BLaER1 (cell line): ENCODE measurements around the gene ZNF219.

Experiments used
- H3K27ac ChIP-seq: shearing (Covaris generic); formaldehyde crosslinking; 2 replicates; pipeline ENCODE4 v1.8.1; 2022
- H3K27me3 ChIP-seq: shearing (Covaris generic); formaldehyde crosslinking; 2 replicates; pipeline ENCODE4 v1.8.1; 2022
- H3K36me3 ChIP-seq: shearing (Covaris generic); formaldehyde crosslinking; 2 replicates; pipeline ENCODE4 v1.8.1; 2022
- H3K4me1 ChIP-seq: shearing (Covaris generic); formaldehyde crosslinking; 2 replicates; pipeline ENCODE4 v1.8.1; 2022
- H3K4me2 ChIP-seq: shearing (Covaris generic); formaldehyde crosslinking; 2 replicates; pipeline ENCODE4 v1.8.1; 2022
- H3K4me3 ChIP-seq: shearing (Covaris generic); formaldehyde crosslinking; 2 replicates; pipeline ENCODE4 v1.8.1; 2022
- H3K9ac ChIP-seq: shearing (Covaris generic); formaldehyde crosslinking; 2 replicates; pipeline ENCODE4 v1.8.1; 2022
- H3K9me3 ChIP-seq: shearing (Covaris generic); formaldehyde crosslinking; 2 replicates; pipeline ENCODE4 v1.8.1; 2022
- H4K20me1 ChIP-seq: shearing (Covaris generic); formaldehyde crosslinking; 2 replicates; pipeline ENCODE4 v1.8.1; 2022
- Cebpa-rat ChIP-seq: shearing (Covaris generic); IDR thresholded peaks from 2 replicates; pipeline ENCODE4 v1.8.1; 2022

Gene ZNF219

DNA sequence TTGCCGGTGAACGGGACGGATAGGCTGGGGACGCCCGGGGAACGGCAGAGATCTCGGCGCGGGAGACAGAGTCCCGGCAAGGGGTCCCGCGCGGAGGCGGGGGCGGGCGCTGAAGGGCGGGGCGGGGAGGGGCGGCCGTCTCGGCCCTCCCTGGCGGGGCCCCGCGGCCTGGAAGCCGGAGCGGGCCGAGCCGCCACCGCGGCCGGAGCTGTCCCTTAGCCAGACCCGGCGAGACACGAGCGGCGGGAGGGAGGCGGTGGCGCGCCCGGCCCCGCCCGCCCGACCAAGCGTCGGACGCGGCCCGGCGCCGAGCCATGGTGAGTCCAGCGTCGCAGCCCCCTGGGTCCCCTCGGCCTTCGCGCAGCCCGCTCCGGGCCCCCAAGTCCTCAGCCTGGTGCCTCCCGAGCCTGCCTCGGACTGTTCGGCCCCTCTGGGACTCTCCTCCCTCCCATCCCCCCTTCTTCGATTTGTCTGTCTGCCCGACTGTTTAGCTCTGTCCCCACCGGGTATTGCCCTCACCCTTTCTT lies 28.3 kb downstream of the ZNF219 start, which contains the start of gene ARHGEF40:
TSS of gene ARHGEF40 (plus strand) at position 222 of the 527 bp plus-strand sequence. CDS start at position 315, 93 bp downstream.
- peaks cover 10% of the 10 kb centered on the region for H3K36me3 ChIP-seq
- peak within 1 kb of the TSS; percentile 88 for H3K4me2 ChIP-seq
- H3K9ac ChIP-seq, result peak within 1 kb of the TSS; percentile 80
- no peak for TF ChIP-seq Cebpa-rat
- peaks cover 51% of the 10 kb centered on the region for H3K4me1 ChIP-seq
- peak within 1 kb of the TSS; percentile 87 for H3K27ac ChIP-seq
- H3K9me3 ChIP-seq, result no peaks in the 10 kb centered on the region
- H4K20me1 ChIP-seq, result no peaks in the 10 kb centered on the region
- peaks cover 16% of the 10 kb centered on the region for H3K27me3 ChIP-seq
- H3K4me3 ChIP-seq, result peak within 1 kb of the TSS; percentile 80

DNA sequence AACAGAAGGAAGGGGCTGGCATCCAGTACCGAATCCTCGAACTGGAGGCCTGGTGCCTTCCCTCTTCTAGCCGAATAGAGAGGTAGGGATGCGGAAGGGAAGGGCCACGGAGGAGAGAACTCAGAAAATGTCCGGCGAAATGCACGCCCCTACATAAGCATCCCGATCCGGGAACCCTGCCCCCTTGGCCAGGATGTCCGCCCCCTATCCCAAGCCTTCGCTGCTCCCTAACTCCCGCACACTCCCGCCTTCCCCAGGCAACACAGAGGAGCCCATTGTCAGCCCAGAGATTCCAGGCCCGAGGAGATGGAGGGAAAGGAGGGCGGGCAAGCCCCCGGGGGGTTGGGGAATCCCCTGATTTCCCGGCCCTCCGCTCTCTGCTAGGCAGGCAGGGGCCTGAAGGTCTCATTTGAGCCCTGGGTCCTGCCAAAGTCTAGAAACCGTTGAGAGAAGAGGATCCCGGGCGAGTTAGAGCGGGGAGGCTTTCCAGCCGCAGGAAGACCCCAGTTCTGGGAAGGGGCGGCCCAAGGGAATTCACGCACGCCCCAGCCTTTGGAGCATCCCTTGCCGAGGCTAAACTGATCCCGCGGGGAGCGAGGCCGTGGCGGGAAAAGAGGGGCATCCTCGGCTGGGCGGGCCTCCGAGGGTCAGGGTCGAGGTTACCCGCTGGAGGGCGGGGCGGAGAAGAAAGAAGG lies 28.9 kb downstream of the ZNF219 start:
- TF ChIP-seq Cebpa-rat, result no peak
- peak overlapping the region; percentile 88 for H3K4me2 ChIP-seq
- H3K4me1 ChIP-seq, result peaks cover 47% of the 10 kb centered on the region
- peak overlapping the region; percentile 80 for H3K4me3 ChIP-seq
- peak overlapping the region; percentile 46; the same call in 1 of the 2 replicates for H3K27ac ChIP-seq
- H4K20me1 ChIP-seq, result no peaks in the 10 kb centered on the region
- H3K27me3 ChIP-seq, result peaks cover 16% of the 10 kb centered on the region
- peak overlapping the region; percentile 80 for H3K9ac ChIP-seq
- peaks cover 6% of the 10 kb centered on the region for H3K36me3 ChIP-seq
- H3K9me3 ChIP-seq, result no peaks in the 10 kb centered on the region

DNA sequence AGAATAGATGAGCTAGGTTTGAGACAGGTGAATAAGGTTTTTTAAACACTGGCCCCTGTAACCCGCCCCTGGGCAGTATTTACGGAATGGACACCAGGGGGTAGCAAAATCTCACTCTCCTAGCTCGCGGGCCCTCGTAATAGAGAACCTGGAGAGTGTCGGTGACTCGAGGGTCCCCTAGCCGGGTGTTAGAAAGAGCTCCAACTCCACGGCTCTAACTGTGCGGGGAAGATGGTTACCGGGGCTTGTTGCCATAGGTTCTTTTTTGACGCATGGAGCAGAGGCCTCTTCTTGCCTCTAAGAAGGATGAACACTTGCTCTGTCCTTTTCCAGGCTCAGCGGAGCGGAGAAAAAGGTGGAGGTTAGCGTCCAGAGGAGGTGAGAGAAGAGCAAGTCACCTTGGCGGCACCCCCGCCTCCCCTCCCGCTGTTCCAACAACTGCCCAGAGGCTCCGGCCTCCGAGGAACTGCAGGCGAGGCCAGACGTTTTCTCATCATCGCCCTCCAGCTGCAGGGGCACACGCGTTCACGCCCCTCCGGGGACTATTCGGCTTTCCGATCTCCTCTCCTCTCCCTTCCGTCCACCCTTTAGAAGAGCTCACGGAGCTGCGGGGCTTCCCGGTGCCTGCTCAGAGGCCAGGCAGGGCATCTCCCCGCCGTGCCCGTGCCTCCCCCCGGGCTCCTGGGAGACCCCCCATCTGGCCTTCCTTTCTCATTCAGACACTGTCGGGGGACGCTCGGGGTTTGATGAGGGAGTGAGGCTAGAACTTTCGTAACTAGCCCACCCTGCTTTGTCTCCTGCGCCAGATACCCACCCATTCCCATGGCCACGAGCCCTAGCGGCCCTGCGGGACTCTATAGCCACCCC lies 29.7 kb downstream of the ZNF219 start:
- H3K4me1 ChIP-seq, result peaks cover 39% of the 10 kb centered on the region
- H3K9ac ChIP-seq, result peak overlapping the region; percentile 80
- H3K27me3 ChIP-seq, result peaks cover 16% of the 10 kb centered on the region
- no peak for TF ChIP-seq Cebpa-rat
- no peaks in the 10 kb centered on the region for H3K36me3 ChIP-seq
- H3K4me3 ChIP-seq, result peak overlapping the region; percentile 80
- no peaks in the 10 kb centered on the region for H3K9me3 ChIP-seq
- no peak overlapping the region for H3K27ac ChIP-seq
- H4K20me1 ChIP-seq, result no peaks in the 10 kb centered on the region
- H3K4me2 ChIP-seq, result peak overlapping the region; percentile 88

GRCh38 chr14:21066882-21067502 lies 31.5 kb downstream of the ZNF219 start:
- Histone ChIP-seq H3K4me3 (no peak overlapping the region), H3K9me3 (no peaks in the 10 kb centered on the region), H3K4me2 (no peak overlapping the region), H3K27me3 (peaks cover 16% of the 10 kb centered on the region), H3K4me1 (peaks cover 38% of the 10 kb centered on the region), H3K36me3 (no peaks in the 10 kb centered on the region), H3K9ac (no peak overlapping the region), H3K27ac (no peak overlapping the region), H4K20me1 (no peaks in the 10 kb centered on the region)
- no peak for TF ChIP-seq Cebpa-rat

GRCh38 chr14:21063479-21063878 lies 35.0 kb downstream of the ZNF219 start:
- no peak for TF ChIP-seq Cebpa-rat
- peak overlapping the region; percentile 63 for H3K4me2 ChIP-seq
- no peaks in the 10 kb centered on the region for H3K9me3 ChIP-seq

DNA sequence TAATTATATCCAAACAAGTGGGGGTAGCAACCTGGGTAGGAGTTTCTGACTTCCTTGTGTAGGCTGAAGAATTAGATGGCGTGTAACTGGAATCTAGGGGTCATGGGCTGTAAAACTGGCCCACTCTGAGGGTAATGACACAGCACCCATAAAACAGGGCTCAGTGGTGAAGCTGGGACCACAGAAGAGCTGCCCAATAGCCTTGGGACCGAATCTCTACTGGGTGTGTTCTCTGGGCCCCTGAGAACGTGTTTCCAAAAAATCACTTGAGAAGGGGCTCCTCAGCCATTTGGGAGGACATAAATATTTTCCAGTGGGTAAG lies 37.1 kb downstream of the ZNF219 start:
- Histone ChIP-seq H3K36me3 (no peaks in the 10 kb centered on the region), H3K27me3 (no peaks in the 10 kb centered on the region), H3K9ac (no peak overlapping the region), H4K20me1 (no peaks in the 10 kb centered on the region), H3K4me2 (no peak overlapping the region), H3K27ac (no peak overlapping the region), H3K4me3 (no peak overlapping the region), H3K4me1 (peaks cover 17% of the 10 kb centered on the region), H3K9me3 (no peaks in the 10 kb centered on the region)
- TF ChIP-seq Cebpa-rat, result no peak

More at GRCh38 chr14:21063479-21063878, 35.0 kb downstream of the ZNF219 start:
- peaks cover under 1% of the 10 kb centered on the region; the same call in 1 of the 2 replicates for H3K27me3 ChIP-seq
- no peaks in the 10 kb centered on the region for H4K20me1 ChIP-seq
- no peaks in the 10 kb centered on the region for H3K36me3 ChIP-seq
- H3K4me1 ChIP-seq, result peaks cover 20% of the 10 kb centered on the region
- H3K4me3 ChIP-seq, result no peak overlapping the region
- H3K9ac ChIP-seq, result no peak overlapping the region
- H3K27ac ChIP-seq, result no peak overlapping the region

DNA sequence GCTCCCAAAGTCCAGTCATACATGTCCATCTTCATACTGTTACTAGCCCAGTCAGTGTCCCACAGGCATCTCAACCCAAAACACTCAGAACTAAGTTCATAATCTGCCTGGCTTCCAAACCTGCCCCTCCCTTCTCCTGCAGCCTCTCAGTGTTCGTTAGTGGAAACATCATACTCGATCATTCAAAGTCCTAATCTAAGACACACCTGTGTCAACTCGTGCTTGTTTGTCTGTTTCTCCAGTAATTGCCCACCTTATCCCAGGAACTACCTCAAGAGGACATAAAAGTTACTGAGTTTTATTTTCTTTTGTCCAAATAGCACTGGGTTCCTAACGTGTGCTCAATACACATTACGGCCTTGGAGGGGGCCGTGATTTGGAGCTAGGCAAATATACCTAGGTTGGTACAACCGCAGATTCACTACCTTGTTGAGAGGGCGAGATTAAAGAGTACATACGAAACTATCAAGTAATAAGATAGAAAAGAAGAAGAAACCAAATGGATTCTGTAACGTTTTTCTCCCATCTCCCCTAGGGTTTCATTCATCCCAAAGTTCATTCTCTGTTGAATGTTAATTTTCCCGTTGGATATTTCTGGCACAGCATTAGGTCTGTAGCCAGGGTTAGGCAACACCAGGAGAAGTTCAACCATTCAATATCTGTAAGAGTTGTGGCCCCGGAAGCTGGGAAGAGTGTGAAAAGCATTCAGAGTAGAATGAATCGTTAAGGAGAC lies 37.7 kb downstream of the ZNF219 start:
- TF ChIP-seq Cebpa-rat, result no peak
- Histone ChIP-seq H4K20me1 (no peaks in the 10 kb centered on the region), H3K4me3 (no peak overlapping the region), H3K4me1 (peaks cover 17% of the 10 kb centered on the region), H3K27ac (no peak overlapping the region), H3K9ac (no peak overlapping the region), H3K27me3 (no peaks in the 10 kb centered on the region), H3K4me2 (no peak overlapping the region), H3K9me3 (no peaks in the 10 kb centered on the region), H3K36me3 (no peaks in the 10 kb centered on the region)

- Histone ChIP-seq H3K27me3 (no peaks in the 10 kb centered on the region), H3K9me3 (no peaks in the 10 kb centered on the region), H3K4me3 (no peak overlapping the region), H3K4me2 (no peak overlapping the region), H4K20me1 (no peaks in the 10 kb centered on the region), H3K36me3 (no peaks in the 10 kb centered on the region), H3K9ac (no peak overlapping the region), H3K4me1 (peaks cover 17% of the 10 kb centered on the region), H3K27ac (no peak overlapping the region)
- TF ChIP-seq Cebpa-rat, result no peak
Observed at GRCh38 chr14:21059842-21060613, 38.4 kb downstream of the ZNF219 start.
